Prostate gland (tissue), 2 donors: ENCODE data around the gene A2ML1.
"Not testable (repeated sequence)": the region's sequence is repeated elsewhere in the genome, so short reads cannot be mapped to it uniquely, and the experiment has no call there.

Source experiments
- POLR2A ChIP-seq: fragments of 450-650 bp; IDR thresholded peaks from one replicate; pipeline ENCODE4 v1.6.1; 2016; ENCODE audit warnings: antibody characterized with exemption, mild to moderate bottlenecking
- TF ChIP-seq, protein P1 (sequence below), 4 experiments: fragments of 200-600 bp in 2 of 4; fragments of 450-650 bp in 2 of 4; sonication (generic) in 2 of 4; IDR thresholded peaks; 1 replicate in 3 of 4; 2 replicates in 1 of 4; pipeline ENCODE4 v1.5.1; 2016 to 2019; ENCODE audit warnings: antibody characterized with exemption in 4 of 4, mild to moderate bottlenecking in 2 of 4, moderate library complexity in 2 of 4

GRCh38 chr12:8788706-8789105 lies 33.7 kb upstream of the A2ML1 start:
- TF ChIP-seq, protein P1, sequence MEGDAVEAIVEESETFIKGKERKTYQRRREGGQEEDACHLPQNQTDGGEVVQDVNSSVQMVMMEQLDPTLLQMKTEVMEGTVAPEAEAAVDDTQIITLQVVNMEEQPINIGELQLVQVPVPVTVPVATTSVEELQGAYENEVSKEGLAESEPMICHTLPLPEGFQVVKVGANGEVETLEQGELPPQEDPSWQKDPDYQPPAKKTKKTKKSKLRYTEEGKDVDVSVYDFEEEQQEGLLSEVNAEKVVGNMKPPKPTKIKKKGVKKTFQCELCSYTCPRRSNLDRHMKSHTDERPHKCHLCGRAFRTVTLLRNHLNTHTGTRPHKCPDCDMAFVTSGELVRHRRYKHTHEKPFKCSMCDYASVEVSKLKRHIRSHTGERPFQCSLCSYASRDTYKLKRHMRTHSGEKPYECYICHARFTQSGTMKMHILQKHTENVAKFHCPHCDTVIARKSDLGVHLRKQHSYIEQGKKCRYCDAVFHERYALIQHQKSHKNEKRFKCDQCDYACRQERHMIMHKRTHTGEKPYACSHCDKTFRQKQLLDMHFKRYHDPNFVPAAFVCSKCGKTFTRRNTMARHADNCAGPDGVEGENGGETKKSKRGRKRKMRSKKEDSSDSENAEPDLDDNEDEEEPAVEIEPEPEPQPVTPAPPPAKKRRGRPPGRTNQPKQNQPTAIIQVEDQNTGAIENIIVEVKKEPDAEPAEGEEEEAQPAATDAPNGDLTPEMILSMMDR (IDR thresholded peaks at IDR 0.05) = not testable (repeated sequence)
- not testable (repeated sequence) for TF ChIP-seq POLR2A
